SK-N-SH (cell line): Measurements from ENCODE around the gene TECPR2. TPM values are rescaled to one million over a fixed set of nuclear protein-coding genes. Genes with fewer than 3 reads are reported as not detected.

Experiments
- CTCF ChIA-PET: fragments of 300-600, 350-600 bp; formaldehyde crosslinking; extraction: SDS; loops from one replicate; lab custom pipeline; 2021; lab: Yijun Ruan, JAX
- POLR2A ChIA-PET: fragments of 350-600 bp; sonication (Branson Sonifier 250); formaldehyde crosslinking; extraction: SDS; loops from one replicate; lab custom pipeline; 2020; ENCODE audit warnings: antibody characterized with exemption, inconsistent platforms; lab: Yijun Ruan, JAX
- DNase-seq: peaks from one replicate; pipeline ENCODE4 v3.0.0; 2012
- H2AFZ ChIP-seq: fragments of 200-600 bp; sonication (generic); 2 replicates; pipeline ENCODE4 v1.8.1; 2016; ENCODE audit warnings: antibody characterized with exemption, mild to moderate bottlenecking, low read depth
- H3F3A ChIP-seq: fragments of 200-600 bp; sonication (generic); replicated peaks from 2 replicates; pipeline ENCODE3; 2016; ENCODE audit warnings: antibody characterized with exemption, mild to moderate bottlenecking; ENCODE audit not compliant: insufficient read depth
- H3K27ac ChIP-seq, 2 experiments: fragments of 200-500 bp in 1 of 2; fragments of 200-600 bp in 1 of 2; sonication (Bioruptor generic) in 1 of 2; sonication (generic), shearing (Covaris generic) in 1 of 2; 2 replicates each; pipeline versions ENCODE4 v1.5.1 to v1.6.1; 2014 to 2016; ENCODE audit warnings: low read depth in 2 of 2, inconsistent platforms in 1 of 2, low read length in 1 of 2, mild to moderate bottlenecking in 1 of 2, mixed read lengths in 1 of 2
- H3K27me3 ChIP-seq: fragments of 200-600 bp; sonication (generic), shearing (Covaris generic); 2 replicates; pipeline ENCODE4 v1.6.1; 2016; ENCODE audit warnings: mixed run types; ENCODE audit not compliant: insufficient read depth
- H3K36me3 ChIP-seq, 2 experiments: fragments of 200-500 bp in 1 of 2; fragments of 200-600 bp in 1 of 2; sonication (Bioruptor generic) in 1 of 2; sonication (generic) in 1 of 2; replicated peaks in 1 of 2; 2 replicates each; pipeline versions ENCODE3 to v1.5.1; 2014 to 2016; ENCODE audit warnings: low read length in 1 of 2, mild to moderate bottlenecking in 1 of 2; ENCODE audit not compliant: insufficient read depth in 2 of 2, control insufficient read depth in 1 of 2
- H3K4me1 ChIP-seq, 2 experiments: fragments of 200-500 bp in 1 of 2; fragments of 200-600 bp in 1 of 2; sonication (Bioruptor generic) in 1 of 2; sonication (generic), shearing (Covaris generic) in 1 of 2; 2 replicates each; pipeline versions ENCODE4 v1.5.1 to v1.6.1; 2014 to 2016; ENCODE audit warnings: low read depth in 1 of 2, low read length in 1 of 2, mixed run types in 1 of 2; ENCODE audit not compliant: insufficient read depth in 2 of 2, control insufficient read depth in 1 of 2
- H3K4me2 ChIP-seq: fragments of 200-600 bp; sonication (generic), shearing (Covaris generic); 2 replicates; pipeline ENCODE4 v1.6.1; 2017; ENCODE audit warnings: mixed run types
- H3K4me3 ChIP-seq, 2 experiments: fragments of 200-500 bp in 1 of 2; fragments of 200-600 bp in 1 of 2; sonication (Bioruptor generic) in 1 of 2; sonication (generic), shearing (Covaris generic) in 1 of 2; 2 replicates each; pipeline versions ENCODE4 v1.5.1 to v1.8.1; 2014 to 2016; ENCODE audit warnings: low read depth in 2 of 2, inconsistent platforms in 1 of 2, low read length in 1 of 2, mild to moderate bottlenecking in 1 of 2, mixed read lengths in 1 of 2, moderate library complexity in 1 of 2
- H3K79me2 ChIP-seq: fragments of 200-600 bp; sonication (generic); 2 replicates; pipeline ENCODE4 v1.8.1; 2017; ENCODE audit warnings: mild to moderate bottlenecking; ENCODE audit not compliant: insufficient read depth
- H3K9ac ChIP-seq: fragments of 200-600 bp; sonication (generic); 2 replicates; pipeline ENCODE4 v1.6.1; 2017; ENCODE audit warnings: mixed run types
- H3K9me2 ChIP-seq: fragments of 200-600 bp; sonication (generic); 2 replicates; pipeline ENCODE4 v1.6.1; 2017; ENCODE audit warnings: mixed run types
- H3K9me3 ChIP-seq: fragments of 200-600 bp; sonication (generic); 2 replicates; pipeline ENCODE4 v1.6.1; 2017; ENCODE audit warnings: mixed run types, mild to moderate bottlenecking, moderate library complexity
- H4K20me1 ChIP-seq: fragments of 200-600 bp; sonication (generic); 2 replicates; pipeline ENCODE4 v1.6.1; 2017; ENCODE audit warnings: mild to moderate bottlenecking, mixed run types; ENCODE audit not compliant: insufficient read depth
- FOSL2 ChIP-seq: IDR thresholded peaks from 2 replicates; pipeline ENCODE4 v1.4.0; 2012; ENCODE audit warnings: low read depth, mild to moderate bottlenecking, moderate library complexity, borderline replicate concordance
- FOXJ3 ChIP-seq: sonication (generic); formaldehyde crosslinking; IDR thresholded peaks from 2 replicates; pipeline ENCODE4 v1.5.1; 2020; ENCODE audit warnings: mild to moderate bottlenecking, missing genetic modification reagents
- FOXM1 ChIP-seq: IDR thresholded peaks from 2 replicates; pipeline ENCODE4 v1.4.0; 2012; ENCODE audit warnings: low read depth, mild to moderate bottlenecking
- GABPA ChIP-seq: IDR thresholded peaks from 2 replicates; pipeline ENCODE4 v1.4.0; 2012; ENCODE audit warnings: low read depth, mild to moderate bottlenecking
- GATA2 ChIP-seq: sonication (generic); formaldehyde crosslinking; IDR thresholded peaks from 2 replicates; pipeline ENCODE4 v1.5.0; 2020; ENCODE audit warnings: mild to moderate bottlenecking, missing genetic modification reagents
- JUND ChIP-seq: IDR thresholded peaks from 2 replicates; pipeline ENCODE4 v1.4.0; 2012
- NFIC ChIP-seq: IDR thresholded peaks from 2 replicates; pipeline ENCODE4 v1.4.0; 2012; ENCODE audit warnings: borderline replicate concordance
- NRF1 ChIP-seq: IDR thresholded peaks from 2 replicates; pipeline ENCODE4 v1.6.1; 2012; ENCODE audit warnings: low read depth, mild to moderate bottlenecking, low read length
- RAD21 ChIP-seq: IDR thresholded peaks from 2 replicates; pipeline ENCODE4 v1.6.1; 2012; ENCODE audit warnings: mild to moderate bottlenecking, low read length
- RXRA ChIP-seq: IDR thresholded peaks from 2 replicates; pipeline ENCODE4 v1.4.0; 2012; ENCODE audit warnings: low read depth, mild to moderate bottlenecking, borderline replicate concordance
- SMC3 ChIP-seq: IDR thresholded peaks from 2 replicates; pipeline ENCODE4 v1.6.1; 2012; ENCODE audit warnings: low read depth, low read length, improper control_type of control experiment
- TEAD4 ChIP-seq: IDR thresholded peaks from 2 replicates; pipeline ENCODE4 v1.4.0; 2012; ENCODE audit warnings: mild to moderate bottlenecking, borderline replicate concordance; ENCODE audit not compliant: insufficient read depth
- USF2 ChIP-seq: fragments of 150-350 bp; IDR thresholded peaks from 2 replicates; pipeline ENCODE4 v1.6.1; 2017; ENCODE audit warnings: antibody characterized with exemption, low read length, low read depth, borderline replicate concordance
- WGBS: methylation state at CpG from one replicate; pipeline ENCODE4 v1.1.6; 2017; ENCODE audit warnings: low lambda C conversion rate; 5-methylcytosine and 5-hydroxymethylcytosine counted together
- polyA plus RNA-seq, 3 experiments: library from polyadenylated mRNA; depleted of rRNA; stranded (reverse); fragments of >200 nt; gene quantifications; 2 replicates each; pipeline ENCODE4 v1.2.3, GENCODE V29; 2012
- TF ChIP-seq, protein P1 (sequence below): IDR thresholded peaks from 2 replicates; pipeline ENCODE4 v1.4.0; 2012; ENCODE audit warnings: low read depth
- TF ChIP-seq, protein P2 (sequence below): fragments of 150-350 bp; IDR thresholded peaks from 2 replicates; pipeline ENCODE4 v1.6.1; 2016; ENCODE audit warnings: mild to moderate bottlenecking, low read depth, low read length
- TF ChIP-seq, protein P3 (sequence below): IDR thresholded peaks from 2 replicates; pipeline ENCODE4 v1.4.0; 2012; ENCODE audit warnings: low read depth, borderline replicate concordance
- TF ChIP-seq, protein P4 (sequence below): IDR thresholded peaks from 2 replicates; pipeline ENCODE4 v1.4.0; 2012; ENCODE audit warnings: low read depth, borderline replicate concordance

TECPR2 gene
- polyA plus RNA-seq, 1 of the 3 experiments (the other 2 are of a cell fraction), result 6.9 TPM

DNA sequence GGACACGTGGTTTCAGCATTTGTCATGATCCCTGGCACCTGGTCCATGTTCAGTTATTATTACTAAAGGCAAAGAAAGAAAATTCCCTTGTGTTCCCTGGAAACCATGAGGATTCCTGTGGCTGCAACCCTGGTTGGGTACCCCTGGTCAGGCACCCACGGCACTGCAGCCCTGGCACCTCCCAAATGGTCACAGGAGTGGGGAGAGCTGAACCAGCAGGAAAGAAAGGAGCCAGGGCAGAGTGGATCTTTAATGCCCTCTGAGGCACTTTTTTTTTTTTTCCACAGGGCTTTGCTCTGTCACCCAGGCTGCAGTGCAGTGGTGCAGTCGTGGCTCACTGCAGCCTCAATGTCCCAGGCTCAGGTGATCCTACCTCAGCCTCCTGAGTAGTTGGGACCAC lies 17.5 kb upstream of the TECPR2 start:
- 100% methylated on average over 2 of the region's 3 CpGs for WGBS

DNA sequence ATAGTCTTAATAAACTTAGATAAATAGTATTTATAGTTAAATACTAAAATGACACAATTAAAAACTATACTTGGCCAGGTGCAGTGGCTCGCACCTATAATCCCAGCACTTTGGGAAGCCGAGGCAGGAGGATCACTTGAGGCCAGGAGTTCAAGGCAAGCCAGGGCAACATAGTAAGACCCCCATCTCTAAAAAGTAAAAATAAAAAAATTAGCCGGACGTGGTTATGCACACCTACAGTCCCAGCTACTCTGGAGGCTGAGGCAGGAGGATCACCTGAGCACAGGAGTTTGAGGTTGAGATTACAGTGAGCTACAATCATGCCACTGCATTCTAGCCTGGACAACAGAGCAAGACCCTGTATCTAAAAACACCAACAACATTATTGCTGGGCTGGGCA lies 16.1 kb upstream of the TECPR2 start:
- POLR2A ChIA-PET, result no interaction called here
- Histone ChIP-seq H3K4me3 (no peak overlapping the region), H3K4me1 (no peaks in the 10 kb centered on the region), H3K27ac (no peak overlapping the region), H3K9me3 (no peaks in the 10 kb centered on the region), H3K79me2 (no peaks in the 10 kb centered on the region), H3K9ac (no peak overlapping the region), H3K27me3 (no peaks in the 10 kb centered on the region), H2AFZ (no peak overlapping the region), H3F3A (peaks cover 3% of the 10 kb centered on the region), H3K4me2 (no peak overlapping the region), H3K9me2 (no peaks in the 10 kb centered on the region), H4K20me1 (no peaks in the 10 kb centered on the region), H3K36me3 (peaks cover 18 to 28% of the 10 kb centered on the region in 2 experiments)
- WGBS, result 96% methylated on average over 4 of the region's 4 CpGs
- CTCF ChIA-PET, result no interaction called here
- DNase-seq, result no peak
- TF ChIP-seq GATA2 (no peak), FOXJ3 (CRISPR knock-in tag) (no peak), NRF1 (no peak), RXRA (no peak), FOXM1 (no peak), TEAD4 (no peak), FOSL2 (no peak), RAD21 (no peak)
- TF ChIP-seq, protein P1, sequence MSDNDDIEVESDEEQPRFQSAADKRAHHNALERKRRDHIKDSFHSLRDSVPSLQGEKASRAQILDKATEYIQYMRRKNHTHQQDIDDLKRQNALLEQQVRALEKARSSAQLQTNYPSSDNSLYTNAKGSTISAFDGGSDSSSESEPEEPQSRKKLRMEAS, result no peak
- TF ChIP-seq, protein P2, sequence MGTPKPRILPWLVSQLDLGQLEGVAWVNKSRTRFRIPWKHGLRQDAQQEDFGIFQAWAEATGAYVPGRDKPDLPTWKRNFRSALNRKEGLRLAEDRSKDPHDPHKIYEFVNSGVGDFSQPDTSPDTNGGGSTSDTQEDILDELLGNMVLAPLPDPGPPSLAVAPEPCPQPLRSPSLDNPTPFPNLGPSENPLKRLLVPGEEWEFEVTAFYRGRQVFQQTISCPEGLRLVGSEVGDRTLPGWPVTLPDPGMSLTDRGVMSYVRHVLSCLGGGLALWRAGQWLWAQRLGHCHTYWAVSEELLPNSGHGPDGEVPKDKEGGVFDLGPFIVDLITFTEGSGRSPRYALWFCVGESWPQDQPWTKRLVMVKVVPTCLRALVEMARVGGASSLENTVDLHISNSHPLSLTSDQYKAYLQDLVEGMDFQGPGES, result no peak
- TF ChIP-seq, protein P3, sequence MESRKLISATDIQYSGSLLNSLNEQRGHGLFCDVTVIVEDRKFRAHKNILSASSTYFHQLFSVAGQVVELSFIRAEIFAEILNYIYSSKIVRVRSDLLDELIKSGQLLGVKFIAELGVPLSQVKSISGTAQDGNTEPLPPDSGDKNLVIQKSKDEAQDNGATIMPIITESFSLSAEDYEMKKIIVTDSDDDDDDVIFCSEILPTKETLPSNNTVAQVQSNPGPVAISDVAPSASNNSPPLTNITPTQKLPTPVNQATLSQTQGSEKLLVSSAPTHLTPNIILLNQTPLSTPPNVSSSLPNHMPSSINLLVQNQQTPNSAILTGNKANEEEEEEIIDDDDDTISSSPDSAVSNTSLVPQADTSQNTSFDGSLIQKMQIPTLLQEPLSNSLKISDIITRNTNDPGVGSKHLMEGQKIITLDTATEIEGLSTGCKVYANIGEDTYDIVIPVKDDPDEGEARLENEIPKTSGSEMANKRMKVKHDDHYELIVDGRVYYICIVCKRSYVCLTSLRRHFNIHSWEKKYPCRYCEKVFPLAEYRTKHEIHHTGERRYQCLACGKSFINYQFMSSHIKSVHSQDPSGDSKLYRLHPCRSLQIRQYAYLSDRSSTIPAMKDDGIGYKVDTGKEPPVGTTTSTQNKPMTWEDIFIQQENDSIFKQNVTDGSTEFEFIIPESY, result no peak

More for the DNA sequence above, 17.5 kb upstream of the TECPR2 start:
- no peak overlapping the region for H3K9ac ChIP-seq
- no peaks in the 10 kb centered on the region for H4K20me1 ChIP-seq
- no peak overlapping the region for H2AFZ ChIP-seq
- no peak overlapping the region for H3K4me2 ChIP-seq
- H3K4me3 ChIP-seq, result no peak overlapping the region
- H3K79me2 ChIP-seq, result no peaks in the 10 kb centered on the region
- peaks cover 3% of the 10 kb centered on the region for H3F3A ChIP-seq
- DNase-seq, result no peak
- CTCF ChIA-PET, result no interaction called here
- POLR2A ChIA-PET, result interaction anchor here (0.6 kb wide), 1 partner anchor 39 kb away, joined by 3 read pairs; no protein-coding TSS in a partner anchor
- H3K36me3 ChIP-seq, result peaks cover 14 to 34% of the 10 kb centered on the region in 2 experiments
- no peaks in the 10 kb centered on the region for H3K4me1 ChIP-seq
- no peaks in the 10 kb centered on the region for H3K9me3 ChIP-seq
- no peak overlapping the region for H3K27ac ChIP-seq
- no peaks in the 10 kb centered on the region for H3K27me3 ChIP-seq
- H3K9me2 ChIP-seq, result no peaks in the 10 kb centered on the region
- no peak for TF ChIP-seq FOXJ3 (CRISPR knock-in tag)
- no peak for TF ChIP-seq GABPA
- TF ChIP-seq, protein P4, sequence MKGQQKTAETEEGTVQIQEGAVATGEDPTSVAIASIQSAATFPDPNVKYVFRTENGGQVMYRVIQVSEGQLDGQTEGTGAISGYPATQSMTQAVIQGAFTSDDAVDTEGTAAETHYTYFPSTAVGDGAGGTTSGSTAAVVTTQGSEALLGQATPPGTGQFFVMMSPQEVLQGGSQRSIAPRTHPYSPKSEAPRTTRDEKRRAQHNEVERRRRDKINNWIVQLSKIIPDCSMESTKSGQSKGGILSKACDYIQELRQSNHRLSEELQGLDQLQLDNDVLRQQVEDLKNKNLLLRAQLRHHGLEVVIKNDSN, result no peak
- no peak for TF ChIP-seq USF2
- no peak for TF ChIP-seq RAD21
- no peak for TF ChIP-seq SMC3
- no peak for TF ChIP-seq FOSL2
- TF ChIP-seq, protein P1, result no peak
- TF ChIP-seq, protein P3, result no peak
- no peak for TF ChIP-seq JUND
- no peak for TF ChIP-seq NFIC
- TF ChIP-seq RXRA, result no peak
